ENCODE results near the gene NUCKS1. TPM values are rescaled to one million over a fixed set of nuclear protein-coding genes. Genes with fewer than 3 reads are reported as not detected.

NUCKS1 gene
- total and polyA plus RNA-seq, 2 donors (not counting 1 experiment from before 2014, with no cell fraction given): 98.1 to 137 TPM

GRCh38 chr1:205706601-205707502, 43.1 kb downstream of the NUCKS1 start:
- H4K20me1 ChIP-seq (ENCODE audit: control insufficient read depth, extremely low read depth, insufficient read depth, low read length): no peaks in the 10 kb centered on the region
- no peak overlapping the region for H3K4me2 ChIP-seq (ENCODE audit: extremely low read depth, insufficient read depth, low read length)
- no peaks in the 10 kb centered on the region for H3K9me3 ChIP-seq (ENCODE audit: control insufficient read depth, insufficient read depth, low read depth, low read length)
- no peak overlapping the region for H3K4me3 ChIP-seq (replicated peaks in 1 of 4; ENCODE audit: control extremely low read depth in 1 of 4, insufficient read depth in 1 of 4, low read depth in 3 of 4, low read length in 4 of 4)
- H3K27me3 ChIP-seq (ENCODE audit: control insufficient read depth, insufficient read depth, low read length): no peaks in the 10 kb centered on the region
- peak in 1 of 2 donors; percentile 37 for DNase-seq (ENCODE audit: low read depth in 2 of 2)
- no peaks in the 10 kb centered on the region for H3K79me2 ChIP-seq (ENCODE audit: control insufficient read depth, insufficient read depth, low read length)
- H3K36me3 ChIP-seq (ENCODE audit: control insufficient read depth, insufficient read depth, low read length): peaks cover 6% of the 10 kb centered on the region
- no peak overlapping the region for H3K9ac ChIP-seq (ENCODE audit: insufficient read depth, low read length)
- no peak for TF ChIP-seq CTCF (conservative IDR thresholded peaks at IDR 0.05 in 1 of 2, IDR thresholded peaks at IDR 0.05 in 1 of 2; ENCODE audit: low read depth in 1 of 2, low read length in 2 of 2)
- TF ChIP-seq EZH2 (IDR thresholded peaks at IDR 0.05; ENCODE audit: low read length, missing control alignments): no peak
- H3K4me1 ChIP-seq (ENCODE audit: control insufficient read depth, extremely low read depth, insufficient read depth, low read length): peaks cover 2% of the 10 kb centered on the region
- no peak overlapping the region for H2AFZ ChIP-seq (ENCODE audit: low read length)
- H3K27ac ChIP-seq (ENCODE audit: insufficient read depth, low read length): no peak overlapping the region

- no peaks in the 10 kb centered on the region for H3K27me3 ChIP-seq (ENCODE audit: control insufficient read depth, insufficient read depth, low read length)
- no peak overlapping the region for H3K4me3 ChIP-seq (replicated peaks in 1 of 4; ENCODE audit: control extremely low read depth in 1 of 4, insufficient read depth in 1 of 4, low read depth in 3 of 4, low read length in 4 of 4)
- no peak for DNase-seq (ENCODE audit: low read depth in 2 of 2)
- H3K4me1 ChIP-seq (ENCODE audit: control insufficient read depth, extremely low read depth, insufficient read depth, low read length): peaks cover 2% of the 10 kb centered on the region
- no peak overlapping the region for H2AFZ ChIP-seq (ENCODE audit: low read length)
- no peak overlapping the region for H3K27ac ChIP-seq (ENCODE audit: insufficient read depth, low read length)
- no peaks in the 10 kb centered on the region for H4K20me1 ChIP-seq (ENCODE audit: control insufficient read depth, extremely low read depth, insufficient read depth, low read length)
- H3K79me2 ChIP-seq (ENCODE audit: control insufficient read depth, insufficient read depth, low read length): no peaks in the 10 kb centered on the region
- no peaks in the 10 kb centered on the region for H3K9me3 ChIP-seq (ENCODE audit: control insufficient read depth, insufficient read depth, low read depth, low read length)
- no peak overlapping the region for H3K4me2 ChIP-seq (ENCODE audit: extremely low read depth, insufficient read depth, low read length)
- H3K9ac ChIP-seq (ENCODE audit: insufficient read depth, low read length): no peak overlapping the region
- H3K36me3 ChIP-seq (ENCODE audit: control insufficient read depth, insufficient read depth, low read length): peaks cover 7% of the 10 kb centered on the region
- no peak for TF ChIP-seq CTCF (conservative IDR thresholded peaks at IDR 0.05 in 1 of 2, IDR thresholded peaks at IDR 0.05 in 1 of 2; ENCODE audit: low read depth in 1 of 2, low read length in 2 of 2)
- TF ChIP-seq EZH2 (IDR thresholded peaks at IDR 0.05; ENCODE audit: low read length, missing control alignments): no peak
Measured at GRCh38 chr1:205704903-205705302, 45.1 kb downstream of the NUCKS1 start.

- DNase-seq (ENCODE audit: low read depth in 2 of 2): no peak
- no peak overlapping the region for H3K9ac ChIP-seq (ENCODE audit: insufficient read depth, low read length)
- peaks cover 7% of the 10 kb centered on the region for H3K36me3 ChIP-seq (ENCODE audit: control insufficient read depth, insufficient read depth, low read length)
- H3K4me3 ChIP-seq (replicated peaks in 1 of 4; ENCODE audit: control extremely low read depth in 1 of 4, insufficient read depth in 1 of 4, low read depth in 3 of 4, low read length in 4 of 4): no peak overlapping the region
- H2AFZ ChIP-seq (ENCODE audit: low read length): no peak overlapping the region
- H3K4me1 ChIP-seq (ENCODE audit: control insufficient read depth, extremely low read depth, insufficient read depth, low read length): no peaks in the 10 kb centered on the region
- no peaks in the 10 kb centered on the region for H3K9me3 ChIP-seq (ENCODE audit: control insufficient read depth, insufficient read depth, low read depth, low read length)
- no peaks in the 10 kb centered on the region for H3K27me3 ChIP-seq (ENCODE audit: control insufficient read depth, insufficient read depth, low read length)
- no peaks in the 10 kb centered on the region for H4K20me1 ChIP-seq (ENCODE audit: control insufficient read depth, extremely low read depth, insufficient read depth, low read length)
- no peak overlapping the region for H3K27ac ChIP-seq (ENCODE audit: insufficient read depth, low read length)
- H3K4me2 ChIP-seq (ENCODE audit: extremely low read depth, insufficient read depth, low read length): no peak overlapping the region
- no peaks in the 10 kb centered on the region for H3K79me2 ChIP-seq (ENCODE audit: control insufficient read depth, insufficient read depth, low read length)
- no peak for TF ChIP-seq CTCF (conservative IDR thresholded peaks at IDR 0.05 in 1 of 2, IDR thresholded peaks at IDR 0.05 in 1 of 2; ENCODE audit: low read depth in 1 of 2, low read length in 2 of 2)
- no peak for TF ChIP-seq EZH2 (IDR thresholded peaks at IDR 0.05; ENCODE audit: low read length, missing control alignments)
Measured at GRCh38 chr1:205703072-205703471, 46.9 kb downstream of the NUCKS1 start.

All from fibroblast of lung (primary cell).